Epithelial cell of esophagus (primary cell): ENCODE results near the gene MRPS11.

Experiments
- DNase-seq: peaks from one replicate; pipeline ENCODE4 v3.0.0; 2010; ENCODE audit warnings: low read depth
- H3K4me3 ChIP-seq: 2 replicates; pipeline ENCODE4 v1.5.1; 2011; ENCODE audit warnings: mild to moderate bottlenecking, low read length, control low read depth
- CTCF ChIP-seq: IDR thresholded peaks from 2 replicates; pipeline ENCODE4 v1.5.1; 2011; ENCODE audit warnings: low read depth, mild to moderate bottlenecking, low read length, control low read depth, inconsistent platforms; ENCODE audit not compliant: insufficient read depth; ENCODE audit errors: missing control alignments

Gene MRPS11

DNA sequence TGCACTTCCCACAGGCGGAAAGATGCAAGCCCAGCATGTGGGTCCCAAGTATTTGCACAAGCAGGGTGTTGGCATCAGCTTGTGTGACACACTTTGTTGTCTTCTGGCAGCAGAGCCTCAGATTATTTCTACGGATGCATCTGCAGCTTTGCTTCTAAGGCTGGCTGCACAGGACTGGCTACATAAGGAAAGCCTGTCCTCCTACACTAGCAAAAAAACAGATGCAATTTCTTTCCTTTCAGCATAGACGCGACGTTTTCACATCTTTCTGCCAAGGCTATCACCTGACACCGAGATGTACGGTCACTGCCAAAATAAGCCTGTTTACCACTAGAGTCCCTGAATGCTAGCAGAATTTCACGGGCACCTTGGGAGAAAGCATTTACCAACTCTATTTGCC, 13.5 kb downstream of the MRPS11 start:
- DNase-seq: no peak
- H3K4me3 ChIP-seq: no peak overlapping the region
- no peak for TF ChIP-seq CTCF

- H3K4me3 ChIP-seq: no peak overlapping the region
- no peak for DNase-seq
- no peak for TF ChIP-seq CTCF
These were observed 14.8 kb downstream of the MRPS11 start for GRCh38 chr15:88482263-88482662.

DNA sequence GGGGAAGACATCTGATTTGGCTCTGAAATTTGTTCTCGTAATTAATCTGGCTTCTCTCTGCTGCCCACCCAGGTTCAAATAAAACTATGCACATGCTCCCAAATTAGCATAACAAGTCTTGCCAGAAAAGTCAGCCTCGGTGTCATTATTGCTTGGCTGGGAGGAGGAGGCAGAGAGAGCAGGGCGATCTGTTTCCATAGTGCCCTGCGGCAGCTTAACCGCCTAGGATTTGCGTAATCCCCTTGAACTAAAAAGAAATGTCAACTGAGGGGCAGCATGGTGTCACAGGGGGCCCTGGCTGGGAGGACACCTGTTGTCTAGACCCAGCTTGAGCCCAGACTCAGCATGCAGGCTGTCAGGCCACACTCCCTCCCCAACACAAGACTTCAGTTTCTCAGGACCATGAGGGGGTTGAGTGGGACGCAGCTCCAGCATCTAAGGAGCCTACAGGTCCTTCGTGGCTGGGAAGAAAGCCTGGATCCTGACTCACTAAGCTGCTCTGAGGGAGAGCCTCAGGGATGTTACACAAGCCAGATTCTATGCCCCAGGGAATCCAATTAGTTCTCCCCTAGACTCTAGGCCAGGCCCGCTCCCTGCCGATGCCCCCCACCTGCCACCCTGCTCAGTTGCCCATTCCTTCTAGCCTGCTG, 17.3 kb downstream of the MRPS11 start:
- no peak for TF ChIP-seq CTCF
- H3K4me3 ChIP-seq: no peak overlapping the region
- DNase-seq: peak; percentile 56

GRCh38 chr15:88487178-88487795, 19.8 kb downstream of the MRPS11 start:
- H3K4me3 ChIP-seq: no peak overlapping the region
- no peak for DNase-seq

DNA sequence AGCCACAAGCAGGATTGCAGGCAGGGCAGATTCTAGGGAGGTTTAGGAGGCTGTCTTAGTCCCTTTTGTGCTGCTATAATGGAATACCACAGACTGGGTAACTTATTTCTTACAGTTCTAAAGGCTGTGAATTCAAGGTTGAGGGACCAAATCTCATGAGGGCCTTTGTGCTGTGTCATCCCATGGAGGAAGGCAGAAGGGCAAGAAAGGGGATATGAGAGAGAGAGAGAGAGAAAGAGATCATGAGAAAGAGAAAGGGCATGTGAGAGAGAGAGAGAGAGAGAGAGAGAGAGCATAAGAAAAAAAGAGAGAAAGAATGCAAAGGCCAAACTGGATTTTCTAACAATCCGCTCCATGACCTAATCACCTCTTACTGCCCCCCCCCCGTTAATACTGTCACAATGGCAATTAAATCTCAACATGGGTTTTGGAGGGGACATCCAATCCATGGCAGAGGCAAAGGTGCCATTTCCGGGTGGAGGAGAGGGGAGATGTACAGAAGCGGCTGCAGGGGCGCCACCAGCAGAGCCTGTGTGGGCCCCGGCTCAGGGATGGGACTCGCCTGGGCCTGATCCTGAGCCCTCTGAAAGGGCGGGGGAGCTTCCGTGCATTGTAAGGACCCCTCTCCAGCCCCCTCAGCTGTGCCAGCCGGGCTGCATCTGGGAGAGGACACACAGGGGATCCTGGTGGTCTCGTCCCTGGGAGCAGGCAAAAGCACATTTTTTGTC, 20.5 kb downstream of the MRPS11 start:
- TF ChIP-seq CTCF: no peak
- H3K4me3 ChIP-seq: no peak overlapping the region
- DNase-seq: no peak

More at GRCh38 chr15:88487178-88487795, 19.8 kb downstream of the MRPS11 start:
- no peak for TF ChIP-seq CTCF

DNA sequence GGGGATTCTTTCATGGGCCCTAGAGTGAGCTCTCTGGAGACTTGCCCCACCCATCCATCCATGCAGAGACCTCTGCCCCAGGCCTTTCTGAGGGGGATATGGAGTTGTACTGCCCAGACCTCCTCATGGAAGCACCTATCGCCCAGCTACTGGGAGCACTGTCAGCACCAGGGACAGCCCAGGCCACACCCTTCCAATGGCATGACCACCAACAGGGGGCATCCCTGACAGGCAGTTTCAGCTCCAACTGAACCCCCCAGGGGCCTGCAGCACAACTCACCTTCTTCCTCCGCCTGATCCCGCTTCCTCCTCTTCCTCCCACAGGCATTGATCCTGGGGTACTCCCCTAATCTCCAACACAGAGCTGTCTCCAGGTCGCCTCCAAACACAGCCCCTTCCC, 21.8 kb downstream of the MRPS11 start:
- TF ChIP-seq CTCF: no peak
- H3K4me3 ChIP-seq: no peak overlapping the region
- DNase-seq: no peak
